GM12872 (cell line): Measurements from ENCODE around the gene ZCCHC7.

Experiments used
- CTCF ChIP-seq: IDR thresholded peaks from 3 replicates; pipeline ENCODE4 v1.5.1; 2011; ENCODE audit warnings: low read depth, mild to moderate bottlenecking, low read length, moderate library complexity; ENCODE audit not compliant: insufficient read depth

Gene ZCCHC7

GRCh38 chr9:37373621-37374020 is 253.2 kb downstream of the ZCCHC7 start:
- no peak for TF ChIP-seq CTCF

GRCh38 chr9:37374892-37375291 is 254.5 kb downstream of the ZCCHC7 start:
- no peak for TF ChIP-seq CTCF

GRCh38 chr9:37377688-37378612 is 257.6 kb downstream of the ZCCHC7 start:
- no peak for TF ChIP-seq CTCF

- TF ChIP-seq CTCF: no peak
Measured at GRCh38 chr9:37378613-37379004, 258.2 kb downstream of the ZCCHC7 start.

GRCh38 chr9:37379835-37380234 is 259.5 kb downstream of the ZCCHC7 start:
- no peak for TF ChIP-seq CTCF

GRCh38 chr9:37380570-37380969 is 260.2 kb downstream of the ZCCHC7 start:
- TF ChIP-seq CTCF: no peak

GRCh38 chr9:37381094-37381741 is 260.8 kb downstream of the ZCCHC7 start:
- TF ChIP-seq CTCF: no peak
